ENCODE measurements around the gene SPEN.

GRCh38 chr1:15908597-15908996 lies 61.1 kb downstream of the SPEN start:
- TF ChIP-seq NFYB (IDR thresholded peaks at IDR 0.05; ENCODE audit: extremely low read depth, insufficient read length) (no peak), HOMEZ (CRISPR knock-in tag; IDR thresholded peaks at IDR 0.05) (no peak), HNRNPLL (IDR thresholded peaks at IDR 0.05; ENCODE audit: low read depth, low read length, poor library complexity, severe bottlenecking) (no peak), JUN (IDR thresholded peaks at IDR 0.05; ENCODE audit: borderline replicate concordance, low read depth, low read length) (no peak), JUN (CRISPR knock-in tag; IDR thresholded peaks at IDR 0.05; ENCODE audit: borderline replicate concordance) (no peak), ZNF766 (CRISPR knock-in tag; conservative IDR thresholded peaks at IDR 0.05) (no peak), ZNF354B (CRISPR knock-in tag; IDR thresholded peaks at IDR 0.05) (no peak), EP400 (IDR thresholded peaks at IDR 0.05) (no peak), POLR2A (conservative IDR thresholded peaks at IDR 0.05) (no peak), ESRRA (IDR thresholded peaks at IDR 0.05; ENCODE audit: borderline replicate concordance, low read depth) (no peak)
- TF ChIP-seq, protein P1, sequence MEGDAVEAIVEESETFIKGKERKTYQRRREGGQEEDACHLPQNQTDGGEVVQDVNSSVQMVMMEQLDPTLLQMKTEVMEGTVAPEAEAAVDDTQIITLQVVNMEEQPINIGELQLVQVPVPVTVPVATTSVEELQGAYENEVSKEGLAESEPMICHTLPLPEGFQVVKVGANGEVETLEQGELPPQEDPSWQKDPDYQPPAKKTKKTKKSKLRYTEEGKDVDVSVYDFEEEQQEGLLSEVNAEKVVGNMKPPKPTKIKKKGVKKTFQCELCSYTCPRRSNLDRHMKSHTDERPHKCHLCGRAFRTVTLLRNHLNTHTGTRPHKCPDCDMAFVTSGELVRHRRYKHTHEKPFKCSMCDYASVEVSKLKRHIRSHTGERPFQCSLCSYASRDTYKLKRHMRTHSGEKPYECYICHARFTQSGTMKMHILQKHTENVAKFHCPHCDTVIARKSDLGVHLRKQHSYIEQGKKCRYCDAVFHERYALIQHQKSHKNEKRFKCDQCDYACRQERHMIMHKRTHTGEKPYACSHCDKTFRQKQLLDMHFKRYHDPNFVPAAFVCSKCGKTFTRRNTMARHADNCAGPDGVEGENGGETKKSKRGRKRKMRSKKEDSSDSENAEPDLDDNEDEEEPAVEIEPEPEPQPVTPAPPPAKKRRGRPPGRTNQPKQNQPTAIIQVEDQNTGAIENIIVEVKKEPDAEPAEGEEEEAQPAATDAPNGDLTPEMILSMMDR (IDR thresholded peaks at IDR 0.05 in 2 of 3, conservative IDR thresholded peaks at IDR 0.05 in 1 of 3; ENCODE audit: insufficient read depth in 2 of 3, low read depth in 1 of 3, low read length in 3 of 3), result no peak

Measured in K562 (cell line).